ENCODE data around the gene ASTL.

DNA sequence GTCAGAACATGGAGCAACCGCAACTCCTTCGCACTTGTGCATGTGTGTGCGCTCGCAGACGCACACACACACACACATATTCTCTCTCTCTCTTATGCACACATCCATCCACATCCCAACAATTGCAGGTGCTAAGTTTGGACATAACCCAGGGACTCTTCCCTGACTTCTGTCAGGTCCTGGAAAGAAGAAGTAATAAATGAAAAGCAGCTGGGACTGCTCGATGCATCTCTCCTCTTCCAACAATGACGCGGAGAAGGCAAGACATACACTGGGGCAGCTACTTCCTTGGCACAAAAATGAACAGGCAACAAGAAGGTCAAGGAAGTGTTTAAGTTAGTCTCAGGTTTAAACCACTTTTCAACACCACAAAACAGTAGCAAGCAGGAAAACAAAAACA is 46.7 kb upstream of the ASTL start:
- TF ChIP-seq, protein P1, sequence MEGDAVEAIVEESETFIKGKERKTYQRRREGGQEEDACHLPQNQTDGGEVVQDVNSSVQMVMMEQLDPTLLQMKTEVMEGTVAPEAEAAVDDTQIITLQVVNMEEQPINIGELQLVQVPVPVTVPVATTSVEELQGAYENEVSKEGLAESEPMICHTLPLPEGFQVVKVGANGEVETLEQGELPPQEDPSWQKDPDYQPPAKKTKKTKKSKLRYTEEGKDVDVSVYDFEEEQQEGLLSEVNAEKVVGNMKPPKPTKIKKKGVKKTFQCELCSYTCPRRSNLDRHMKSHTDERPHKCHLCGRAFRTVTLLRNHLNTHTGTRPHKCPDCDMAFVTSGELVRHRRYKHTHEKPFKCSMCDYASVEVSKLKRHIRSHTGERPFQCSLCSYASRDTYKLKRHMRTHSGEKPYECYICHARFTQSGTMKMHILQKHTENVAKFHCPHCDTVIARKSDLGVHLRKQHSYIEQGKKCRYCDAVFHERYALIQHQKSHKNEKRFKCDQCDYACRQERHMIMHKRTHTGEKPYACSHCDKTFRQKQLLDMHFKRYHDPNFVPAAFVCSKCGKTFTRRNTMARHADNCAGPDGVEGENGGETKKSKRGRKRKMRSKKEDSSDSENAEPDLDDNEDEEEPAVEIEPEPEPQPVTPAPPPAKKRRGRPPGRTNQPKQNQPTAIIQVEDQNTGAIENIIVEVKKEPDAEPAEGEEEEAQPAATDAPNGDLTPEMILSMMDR (IDR thresholded peaks at IDR 0.05; ENCODE audit: low read length) = no peak
- TF ChIP-seq EZH2 (optimal IDR thresholded peaks at IDR 0.05; ENCODE audit: low read depth, low read length) = no peak
